Activated effector memory CD4-positive, alpha-beta T cell treated with Interleukin-2 at 50 U/mL for 16 hours (primary cell): ENCODE data around the gene GPR173.
A peak's percentile ranks its signal among the peaks of the same experiment; 100 is the strongest.

Experiments used
- DNase-seq: peaks from one replicate; pipeline ENCODE4 v3.0.0-alpha.2; 2020

GPR173 gene

GRCh38 chrX:53071604-53072417 lies 23.2 kb downstream of the GPR173 start:
- peak; percentile 48 for DNase-seq

GRCh38 chrX:53072418-53073114 lies 24.0 kb downstream of the GPR173 start:
- DNase-seq, result no peak

GRCh38 chrX:53073115-53073586 lies 24.6 kb downstream of the GPR173 start:
- DNase-seq, result no peak

GRCh38 chrX:53075011-53075410 lies 26.4 kb downstream of the GPR173 start:
- DNase-seq, result no peak

GRCh38 chrX:53076671-53077070 lies 28.1 kb downstream of the GPR173 start:
- DNase-seq, result no peak

GRCh38 chrX:53077207-53078197 lies 28.9 kb downstream of the GPR173 start:
- no peak for DNase-seq

GRCh38 chrX:53078943-53079342 lies 30.4 kb downstream of the GPR173 start:
- no peak for DNase-seq

GRCh38 chrX:53080628-53081580 lies 32.3 kb downstream of the GPR173 start:
- DNase-seq, result no peak

GRCh38 chrX:53081925-53082772 lies 33.6 kb downstream of the GPR173 start, which contains the start of gene TSPYL2:
Gene TSPYL2, plus strand, starts transcription at chrX:53082367. Its CDS starts 132 bp downstream, at chrX:53082499.
- peak; percentile 92 for DNase-seq

- DNase-seq, result no peak
Observed at GRCh38 chrX:53082773-53083616, 34.4 kb downstream of the GPR173 start.

- DNase-seq, result no peak
Observed at GRCh38 chrX:53084043-53084570, 35.5 kb downstream of the GPR173 start.

- no peak for DNase-seq
Observed at GRCh38 chrX:53084863-53085262, 36.3 kb downstream of the GPR173 start.

- no peak for DNase-seq
Observed at GRCh38 chrX:53085661-53086229, 37.2 kb downstream of the GPR173 start.

GRCh38 chrX:53086464-53086863 lies 37.9 kb downstream of the GPR173 start:
- no peak for DNase-seq

- DNase-seq, result no peak
Observed at GRCh38 chrX:53087388-53087831, 38.8 kb downstream of the GPR173 start.

- peak; percentile 67 for DNase-seq
Observed at GRCh38 chrX:53088136-53088974, 39.8 kb downstream of the GPR173 start.

GRCh38 chrX:53089224-53089842 lies 40.7 kb downstream of the GPR173 start:
- no peak for DNase-seq
